ENCODE data around the gene CALN1.
"Not testable (repeated sequence)": the region's sequence is repeated elsewhere in the genome, so short reads cannot be mapped to it uniquely, and the experiment has no call there.

CALN1 gene

DNA sequence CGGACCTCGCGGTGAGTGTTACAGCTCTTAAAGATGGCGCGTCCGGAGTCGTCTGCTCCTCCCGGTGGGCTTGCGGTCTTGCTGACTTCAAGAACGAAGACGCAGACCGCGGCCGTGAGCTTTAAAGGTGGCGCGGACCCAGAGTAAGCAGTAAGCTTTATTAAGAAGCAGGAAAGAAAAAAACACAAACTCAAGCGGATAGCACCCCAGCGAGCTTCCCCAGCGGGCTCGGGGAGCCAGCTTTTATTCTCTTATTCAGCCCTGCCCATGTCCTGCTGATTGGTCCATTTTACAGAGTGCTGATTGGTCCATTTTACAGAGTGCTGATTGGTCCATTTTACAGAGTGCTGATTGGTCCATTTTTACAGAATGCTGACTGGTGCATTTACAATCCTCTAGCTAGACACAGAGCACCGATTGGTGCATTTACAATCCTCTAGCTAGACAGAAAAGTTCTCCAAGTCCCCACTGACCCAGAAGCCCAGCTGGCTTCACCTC is at the start of gene CALN1:
CALN1 (minus strand) TSS at position 218 of the 498 bp plus-strand sequence.
- not testable (repeated sequence) for DNase-seq

DNA sequence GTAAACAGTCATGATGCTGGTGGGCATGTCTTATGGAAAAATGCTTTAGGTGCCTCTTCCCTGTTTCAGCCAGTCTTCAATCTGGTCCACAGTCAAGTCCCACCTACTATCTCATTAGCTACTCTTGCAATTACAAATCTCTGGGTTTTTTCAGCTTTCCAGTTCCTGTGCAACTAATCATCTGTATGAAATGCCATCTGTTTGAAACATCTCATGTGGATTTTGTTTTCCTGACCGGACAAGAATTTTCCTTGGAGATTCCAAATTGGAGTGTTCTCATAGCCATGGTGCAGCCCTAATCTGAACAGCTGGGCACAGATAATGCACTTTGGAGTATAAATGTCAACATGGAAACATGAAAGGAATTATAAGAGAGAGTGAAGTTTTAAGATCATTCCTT is 41.3 kb upstream of the CALN1 start:
- no peak for DNase-seq

DNA sequence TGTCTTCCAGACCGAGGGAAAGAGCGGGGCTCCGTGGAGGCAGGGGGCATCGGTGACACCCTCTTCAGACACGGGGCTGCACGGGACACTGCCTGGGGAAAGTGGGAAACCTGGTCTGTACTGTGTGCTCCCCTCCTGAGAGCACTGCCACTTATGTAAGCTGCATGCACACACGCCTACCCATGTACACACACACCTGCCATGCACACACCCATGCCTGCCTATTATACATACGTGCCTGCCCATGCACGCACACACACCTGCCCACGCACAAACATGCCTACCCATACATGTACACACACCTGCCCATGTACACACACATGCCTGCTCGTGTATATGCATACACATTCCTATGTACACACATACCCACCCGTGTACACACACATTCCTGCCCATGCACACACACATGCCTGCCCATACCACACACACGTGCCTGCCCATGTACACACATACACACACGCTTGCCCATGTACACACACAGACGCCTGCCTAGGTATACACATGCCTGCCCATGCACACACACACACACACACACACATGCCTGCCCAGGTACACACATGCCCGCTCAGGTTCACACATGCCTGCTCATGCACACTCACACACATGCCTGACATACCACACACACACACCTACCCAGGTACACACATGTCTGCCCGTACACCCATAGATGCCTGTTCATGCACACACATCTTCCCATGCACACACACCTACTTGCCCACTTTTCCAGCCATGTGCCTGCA is 35.5 kb upstream of the CALN1 start:
- no peak for DNase-seq

DNA sequence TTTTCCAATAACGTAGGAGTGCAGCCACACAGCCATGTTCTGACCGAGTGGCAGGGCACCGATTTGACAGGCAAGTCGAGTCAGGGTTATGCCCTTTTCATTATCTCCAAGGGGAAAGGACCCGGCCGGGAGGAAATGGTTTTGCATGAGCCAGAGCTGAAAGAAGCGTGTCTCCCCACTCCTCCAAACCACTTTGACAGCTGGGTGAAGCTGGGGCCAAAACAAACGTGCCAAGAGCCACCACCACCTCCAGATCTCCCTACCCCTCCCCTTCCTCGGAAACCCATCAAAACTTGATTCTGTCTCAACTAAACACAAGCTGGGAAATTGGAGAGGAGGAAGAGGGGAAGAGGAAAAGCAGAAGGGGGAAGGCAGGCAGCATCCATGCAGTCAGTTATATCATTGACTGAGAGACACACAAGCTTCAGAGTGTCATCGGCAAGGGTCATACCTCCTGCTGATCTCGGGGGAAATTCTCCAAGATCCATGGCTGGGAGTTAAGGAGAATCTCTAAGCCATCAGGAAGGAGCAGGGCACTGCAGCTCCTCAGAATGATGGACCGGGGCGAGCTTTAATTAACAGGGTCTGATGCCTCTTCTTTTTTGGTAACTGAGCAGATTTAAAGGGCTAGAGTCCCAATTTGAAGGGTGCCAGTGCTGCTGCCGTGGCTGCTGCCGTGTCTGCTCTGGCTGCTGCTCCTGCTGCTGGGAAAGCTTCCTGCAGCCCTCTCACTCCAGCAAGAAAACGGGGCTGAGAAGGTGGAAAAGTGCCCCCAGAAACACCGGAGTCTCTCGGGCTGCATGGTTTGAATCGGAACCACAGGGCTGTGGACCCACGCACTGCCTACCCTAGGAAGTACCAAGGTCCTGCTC is 34.7 kb upstream of the CALN1 start:
- no peak for DNase-seq

DNA sequence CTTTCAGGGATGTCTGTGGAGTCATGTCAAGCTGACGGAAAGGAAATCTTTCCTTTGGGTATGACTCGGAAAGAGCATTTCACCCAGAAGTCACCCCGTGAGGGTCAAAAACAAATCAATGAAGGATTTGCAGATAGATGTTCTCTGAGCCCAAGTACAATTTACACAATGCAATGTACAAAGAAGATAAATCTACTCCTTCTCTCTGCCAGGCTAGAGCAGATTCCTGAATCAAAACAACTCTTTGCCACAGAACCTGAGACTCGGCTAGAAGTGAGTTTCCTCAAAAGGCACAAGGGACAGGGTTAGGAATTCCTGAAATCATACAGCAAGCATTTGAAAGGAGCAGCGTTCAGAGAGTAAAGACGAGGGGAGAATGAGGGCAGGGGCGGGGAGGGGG is 34.0 kb upstream of the CALN1 start:
- DNase-seq: no peak

DNA sequence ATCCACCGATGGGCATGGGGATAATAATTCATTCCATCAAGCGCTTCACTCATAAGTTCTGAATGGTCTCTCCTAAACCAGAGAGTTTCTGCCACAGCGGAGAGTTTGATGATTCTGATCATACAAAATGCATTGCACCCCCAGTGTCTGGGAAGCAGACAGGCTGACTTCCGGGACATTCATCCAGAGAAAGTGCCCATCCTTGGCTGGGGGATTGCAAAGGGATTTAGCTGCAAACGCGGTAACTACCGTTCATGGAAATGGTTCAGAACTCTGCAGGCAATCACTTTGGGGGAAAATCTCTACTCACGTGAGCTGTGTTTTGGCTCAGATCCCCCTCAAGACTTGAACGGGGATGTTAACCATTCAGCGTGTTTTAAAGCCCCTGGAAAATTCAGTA is 33.4 kb upstream of the CALN1 start:
- DNase-seq: no peak

DNA sequence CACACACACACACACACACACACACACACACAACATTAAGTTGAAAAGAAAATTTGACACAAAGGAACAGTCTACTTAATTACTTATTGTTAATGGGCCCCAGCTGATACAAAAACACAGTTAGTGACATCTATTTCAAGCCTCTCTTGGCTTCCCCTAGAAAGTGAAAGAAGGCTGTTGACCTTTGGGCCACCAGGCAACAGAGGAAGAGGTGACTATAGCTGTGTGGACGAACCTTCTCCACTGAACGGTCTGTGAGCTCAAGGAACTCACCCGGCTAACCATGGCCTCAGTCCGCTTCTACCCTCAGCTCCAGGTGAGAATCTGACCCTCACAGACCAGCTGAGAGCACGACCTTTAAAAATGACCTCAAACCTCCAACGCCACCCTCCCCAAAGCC is 32.9 kb upstream of the CALN1 start:
- DNase-seq: no peak

DNA sequence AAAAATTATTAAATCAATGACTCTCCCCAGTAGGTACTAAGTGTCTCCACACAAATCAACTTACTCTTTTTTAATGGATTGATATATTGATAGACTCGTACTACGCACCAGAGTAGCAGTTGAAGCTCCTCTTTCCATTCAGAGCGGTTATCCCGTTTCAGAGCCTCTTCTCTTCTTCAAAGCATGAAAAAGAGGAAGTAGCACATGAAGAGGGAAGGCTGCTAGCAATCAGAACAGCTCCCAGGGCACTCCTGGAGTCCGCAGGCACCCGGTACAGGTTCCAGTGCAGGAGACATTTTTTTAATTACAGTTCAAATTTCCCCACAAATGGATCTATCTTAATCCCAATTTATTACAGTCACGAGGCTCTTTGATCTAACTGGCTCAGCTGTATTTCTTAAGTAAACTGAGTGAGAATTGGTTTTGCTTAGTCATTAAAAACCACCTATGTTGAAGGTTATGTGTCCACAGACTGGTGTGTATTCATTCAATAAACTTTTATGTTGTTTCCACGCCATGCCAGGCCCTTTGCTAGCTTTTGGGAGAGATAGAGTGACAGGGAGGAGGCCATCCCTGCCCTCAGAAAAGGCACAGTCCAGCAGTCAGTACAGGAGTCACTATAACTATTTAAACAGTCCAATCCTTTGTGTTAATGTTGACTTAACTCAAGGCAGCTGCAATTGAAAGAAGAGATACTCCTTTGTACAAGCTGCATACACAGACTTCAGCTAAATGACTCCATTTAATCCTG is 32.1 kb upstream of the CALN1 start:
- DNase-seq: peak; percentile 6

DNA sequence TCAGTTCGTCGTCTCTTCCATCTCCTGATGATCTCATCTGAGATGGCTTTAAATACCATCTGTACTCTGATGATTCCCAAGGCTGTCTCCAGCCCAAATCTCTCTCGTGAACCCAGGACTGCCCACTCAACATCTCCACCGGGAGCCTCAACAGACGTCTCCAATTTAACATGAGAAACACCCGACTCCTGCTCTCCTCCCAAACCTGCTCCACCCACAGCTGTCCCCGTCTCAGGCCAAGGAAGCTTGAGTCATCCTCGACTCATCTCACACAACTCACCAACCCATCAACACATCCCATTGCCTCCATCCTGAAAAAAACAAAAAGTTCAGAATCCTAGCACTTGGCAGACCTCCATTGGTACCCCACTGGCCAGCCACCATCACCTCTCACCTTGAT is 29.7 kb upstream of the CALN1 start:
- no peak for DNase-seq

DNA sequence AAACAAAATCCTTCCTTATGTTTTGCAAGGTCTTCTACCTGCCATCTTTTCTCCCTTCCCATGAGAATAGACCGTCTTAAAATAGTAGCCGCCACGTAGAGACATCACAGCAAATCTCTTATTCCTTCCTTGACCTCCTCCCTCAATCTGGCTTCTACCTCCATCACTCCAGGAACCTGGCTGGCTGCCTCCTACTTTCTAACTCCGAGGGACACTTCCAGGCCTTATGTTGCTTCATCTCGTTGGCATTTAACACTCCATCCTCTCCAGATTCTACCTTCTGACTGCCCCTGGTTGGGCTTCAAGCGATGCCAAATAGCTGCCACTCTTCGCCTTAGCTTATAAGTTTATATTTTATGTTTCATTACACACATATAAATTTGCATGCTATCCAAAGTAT is 26.4 kb upstream of the CALN1 start:
- DNase-seq: no peak

DNA sequence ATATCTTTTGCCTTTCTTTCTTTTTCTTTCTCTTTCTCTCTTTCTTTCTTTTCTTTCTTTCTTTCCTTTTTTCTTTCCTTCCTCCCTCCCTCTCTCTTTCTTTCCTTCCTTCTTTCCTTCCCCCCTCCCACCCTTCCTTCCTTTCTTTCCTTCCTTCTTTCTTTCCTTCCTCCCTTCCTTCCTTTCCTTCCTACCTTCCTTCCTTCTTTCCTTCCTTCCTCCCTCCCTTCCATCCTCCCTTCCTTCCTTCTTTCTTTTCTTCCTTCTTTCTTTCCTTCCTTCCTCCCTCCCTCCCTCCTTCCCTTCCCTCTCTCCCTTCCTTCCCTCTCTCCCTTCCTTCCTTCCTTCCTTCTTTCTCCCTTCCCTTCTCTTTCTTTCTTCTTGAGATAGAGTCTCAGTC is 25.5 kb upstream of the CALN1 start:
- DNase-seq: no peak

DNA sequence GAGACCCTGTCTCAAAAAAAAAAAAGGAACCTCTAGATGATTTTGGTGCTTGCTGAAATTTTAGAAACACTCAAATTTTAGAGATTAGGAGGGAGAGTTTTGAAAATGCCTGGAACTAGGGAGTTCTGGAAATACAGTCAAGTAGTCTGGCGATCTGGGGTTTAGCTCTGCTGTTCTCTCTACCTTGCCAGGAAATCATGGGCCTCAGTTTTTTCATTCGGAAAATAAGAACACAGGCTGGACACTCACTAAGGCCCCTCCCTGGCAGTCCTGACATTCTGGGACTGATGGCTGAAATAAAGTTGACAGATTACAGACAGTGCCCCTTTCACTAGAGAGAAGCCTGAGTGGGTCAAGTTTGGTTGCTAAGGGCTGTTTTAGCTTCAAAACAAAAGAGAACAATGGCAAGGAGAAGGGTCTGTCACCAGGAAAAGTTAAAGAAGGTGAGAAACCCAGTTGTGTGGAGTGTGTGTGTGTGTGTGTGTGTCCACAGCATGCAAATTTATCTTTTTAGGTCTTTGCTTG is 25.0 kb upstream of the CALN1 start:
- no peak for DNase-seq

DNA sequence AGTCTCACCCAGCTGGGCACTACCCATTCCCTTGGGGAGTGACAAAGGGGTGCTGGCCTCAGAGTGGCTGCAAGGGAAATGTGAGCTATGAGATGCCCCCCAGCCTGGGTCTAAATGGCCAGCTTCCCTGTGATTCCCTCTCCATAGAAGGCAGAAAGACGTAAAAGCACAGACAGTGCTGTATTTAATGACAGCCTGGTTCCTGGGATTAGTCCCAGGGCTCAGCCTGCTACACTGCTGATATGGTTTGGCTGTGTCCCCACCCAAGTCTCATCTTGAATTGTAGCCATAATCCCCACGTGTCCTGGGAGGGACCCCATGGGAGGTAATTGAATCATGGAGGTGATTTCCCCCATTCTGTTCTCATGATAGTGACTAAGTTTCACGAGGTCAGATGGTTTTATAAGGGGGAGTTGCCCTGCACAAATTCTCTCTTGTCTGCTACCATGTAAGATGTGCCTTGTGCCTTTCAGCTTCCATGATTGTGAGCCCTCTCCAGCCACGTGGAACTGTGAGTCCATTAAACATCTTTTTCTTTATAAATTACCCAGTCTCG is 23.9 kb upstream of the CALN1 start:
- no peak for DNase-seq

DNA sequence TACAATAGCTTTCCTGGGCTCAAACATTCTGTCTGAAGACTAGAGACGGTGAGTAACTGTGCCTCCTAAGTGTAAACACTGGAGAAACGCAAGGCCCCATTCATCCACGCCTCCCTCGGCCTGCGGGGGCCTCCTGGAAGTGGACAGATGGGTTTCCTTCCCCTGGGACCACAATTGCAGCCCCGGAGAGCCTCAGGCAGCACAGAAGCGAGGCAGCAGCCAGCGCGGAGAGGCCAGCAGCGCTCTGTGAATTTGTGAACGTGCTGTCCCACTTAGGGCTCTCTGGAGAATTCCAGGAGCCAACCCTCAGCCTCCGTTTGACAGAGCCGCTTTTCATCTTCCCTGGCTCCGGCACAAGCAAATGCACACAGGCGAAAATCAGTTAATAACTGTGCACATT is 23.2 kb upstream of the CALN1 start:
- no peak for DNase-seq

DNA sequence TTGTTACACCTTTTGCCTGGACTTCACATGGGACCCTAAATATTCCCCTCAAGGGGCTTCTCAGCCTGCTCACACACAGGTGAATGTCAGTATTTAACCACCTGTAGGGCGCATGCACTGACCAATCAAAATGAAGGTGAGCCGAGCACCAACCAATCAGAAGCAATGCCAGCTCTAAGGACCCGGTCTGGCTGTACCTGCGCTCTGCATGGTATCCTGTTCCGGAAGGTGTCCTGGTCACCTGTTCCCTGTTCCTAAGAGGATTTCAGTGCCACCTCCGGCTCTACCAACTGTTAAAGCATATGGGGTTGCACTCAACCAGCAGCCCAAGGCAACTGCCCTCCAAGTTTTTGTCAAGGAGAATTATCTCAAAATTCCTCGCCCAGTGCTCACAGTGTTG is 18.4 kb upstream of the CALN1 start:
- DNase-seq: no peak

DNA sequence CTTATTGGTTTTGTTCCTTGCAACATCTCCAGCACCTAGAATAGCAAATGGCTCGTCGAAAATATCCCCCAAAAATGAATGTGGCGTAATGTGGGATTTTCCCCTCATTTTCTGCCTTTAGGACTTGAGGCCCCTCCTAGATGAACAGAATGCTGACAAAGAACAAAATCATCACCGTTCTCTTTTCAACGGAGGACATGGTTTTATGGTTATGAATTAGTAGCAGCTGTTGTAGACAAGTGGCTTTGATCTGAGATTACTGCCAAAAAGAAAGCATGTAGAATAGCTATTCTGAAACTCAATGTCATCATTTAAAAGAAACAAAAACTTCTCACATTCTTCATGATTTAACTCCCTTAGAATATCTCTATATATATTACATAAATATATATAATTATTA is 17.2 kb upstream of the CALN1 start:
- DNase-seq: no peak

DNA sequence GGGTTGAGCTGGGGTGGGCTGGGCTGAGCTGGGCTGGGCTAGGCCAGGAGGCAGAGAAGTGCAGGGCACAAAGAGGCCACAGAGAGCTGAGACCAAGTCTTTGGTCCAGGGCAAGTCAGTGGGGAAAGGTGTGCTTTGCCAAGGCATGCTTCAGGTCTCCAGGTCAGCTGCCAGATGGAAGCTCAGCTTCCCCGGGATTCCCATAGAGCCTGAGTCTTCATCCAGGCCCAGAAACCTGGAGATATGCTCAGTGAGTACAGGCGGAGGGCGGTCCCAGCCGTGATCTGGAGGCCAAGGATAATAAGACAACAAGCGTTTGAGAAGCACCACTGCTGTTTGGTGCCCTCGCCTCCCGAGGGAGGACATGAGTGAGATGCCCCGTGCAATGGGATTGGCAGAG is 4.7 kb upstream of the CALN1 start:
- DNase-seq: no peak

DNA sequence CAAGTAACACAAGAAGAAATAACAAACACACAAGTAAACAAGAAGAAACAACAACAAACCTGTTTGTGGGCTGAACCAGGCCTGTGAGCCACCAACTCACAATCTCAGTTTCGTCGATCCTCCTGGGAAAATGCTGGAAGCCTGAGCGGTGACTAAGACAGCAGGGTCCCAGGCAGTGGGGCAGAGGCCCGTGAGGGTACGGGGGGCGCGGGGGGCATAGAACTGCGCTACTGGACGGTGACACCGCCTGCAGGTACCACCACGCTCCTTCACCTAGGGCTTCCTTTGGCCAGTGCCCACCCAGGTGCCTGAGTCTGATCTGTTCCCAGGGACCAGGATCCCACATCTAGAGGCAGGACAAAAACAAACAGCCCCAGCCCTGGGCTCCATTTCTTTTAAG is 3.4 kb upstream of the CALN1 start:
- no peak for DNase-seq

DNA sequence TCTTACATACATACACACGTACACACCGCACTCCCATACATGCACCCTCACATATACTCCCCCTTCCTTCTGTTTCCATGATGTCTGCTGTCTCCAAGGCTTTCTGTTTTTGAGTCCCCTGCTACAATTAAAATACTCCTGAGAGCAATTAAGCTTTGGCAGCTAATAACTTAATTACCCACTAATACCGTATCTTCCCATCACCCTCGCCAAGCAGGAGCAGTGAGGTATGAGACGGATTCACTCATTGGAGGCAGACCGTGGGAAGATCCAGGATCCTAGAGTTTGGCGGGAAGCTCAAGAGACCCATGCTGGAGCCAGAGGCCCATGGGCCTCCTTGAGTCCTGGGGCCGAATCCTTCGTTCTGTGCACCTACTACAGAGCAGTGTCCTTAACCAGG is 1.7 kb upstream of the CALN1 start:
- DNase-seq: no peak

DNA sequence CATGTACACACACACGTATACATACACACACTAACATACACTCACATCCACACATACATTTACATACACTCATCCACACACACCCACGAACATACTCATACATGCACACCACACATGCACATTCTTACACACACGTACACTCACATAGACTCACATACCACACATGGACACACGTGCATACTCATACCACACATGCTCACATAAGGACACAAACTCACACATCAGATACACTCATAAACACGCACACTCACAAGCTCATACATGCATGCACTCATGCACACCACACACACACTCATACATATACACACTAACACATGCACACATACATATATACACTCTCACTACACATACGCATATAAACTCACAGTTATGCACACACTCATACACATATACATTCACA is 1.2 kb upstream of the CALN1 start:
- no peak for DNase-seq

DNA sequence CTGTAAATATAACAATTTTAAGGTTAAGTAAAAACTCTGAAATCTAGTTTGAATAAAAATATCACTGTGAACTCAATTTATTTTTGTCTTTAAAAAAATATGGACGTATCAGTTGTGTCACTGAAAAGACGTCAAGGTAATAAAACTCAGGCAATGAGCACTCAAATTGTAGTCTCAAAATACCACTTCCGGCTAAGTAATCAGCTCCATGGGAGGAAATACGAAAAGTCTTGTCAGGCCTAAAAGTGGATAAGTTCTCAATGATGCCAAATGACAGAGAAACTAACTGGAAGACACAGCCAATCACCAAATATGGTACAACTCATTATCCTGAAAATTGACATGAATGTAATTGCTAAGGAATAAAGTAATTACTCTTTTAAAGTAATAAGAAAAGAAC is 719 bp downstream of the CALN1 start:
- DNase-seq: no peak

DNA sequence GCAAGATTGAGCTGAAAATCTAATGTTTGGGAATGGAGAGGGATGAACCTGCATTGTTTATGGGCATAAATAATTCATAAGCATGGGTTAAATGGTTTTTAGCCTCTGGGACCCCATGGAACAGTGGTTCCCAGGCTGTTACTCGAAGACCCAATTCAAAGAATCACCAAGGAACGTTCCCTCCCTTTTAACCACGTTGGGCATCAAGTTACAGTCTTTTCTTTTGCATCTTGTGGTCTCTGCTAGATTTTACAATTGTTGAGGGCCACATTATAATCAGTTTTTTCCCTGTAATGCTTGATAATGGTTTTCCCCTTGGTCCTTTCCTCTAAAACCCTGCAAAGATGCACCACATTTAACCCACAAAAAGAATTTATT is 2.5 kb downstream of the CALN1 start:
- DNase-seq: no peak
